Karpas-422 (cell line): ENCODE measurements around the gene CPD. TPM values are rescaled to one million over a fixed set of nuclear protein-coding genes. Genes with fewer than 3 reads are reported as not detected.
"Not testable (repeated sequence)": the region's sequence is repeated elsewhere in the genome, so short reads cannot be mapped to it uniquely, and the experiment has no call there.

Experiments
- DNase-seq: peaks from one replicate; pipeline ENCODE4 v3.0.0-alpha.2; 2015
- H2AFZ ChIP-seq: fragments of 200-600 bp; sonication (generic); 2 replicates; pipeline ENCODE4 v1.6.1; 2014; ENCODE audit warnings: antibody characterized with exemption, low read length, mixed read lengths
- H3K27ac ChIP-seq: fragments of 200-600 bp; sonication (generic); 2 replicates; pipeline ENCODE4 v1.5.1; 2014; ENCODE audit warnings: mild to moderate bottlenecking, low read length, moderate library complexity
- H3K27me3 ChIP-seq: fragments of 200-600 bp; sonication (generic); 2 replicates; pipeline ENCODE4 v1.6.1; 2014; ENCODE audit warnings: low read length, mixed read lengths
- H3K36me3 ChIP-seq: fragments of 200-600 bp; sonication (generic); 2 replicates; pipeline ENCODE4 v1.6.1; 2014; ENCODE audit warnings: low read length, mixed read lengths; ENCODE audit not compliant: insufficient read depth
- H3K4me1 ChIP-seq: fragments of 200-600 bp; sonication (generic); 2 replicates; pipeline ENCODE4 v1.6.1; 2014; ENCODE audit warnings: mild to moderate bottlenecking, low read length, mixed read lengths
- H3K4me2 ChIP-seq: fragments of 200-600 bp; sonication (generic); 2 replicates; pipeline ENCODE4 v1.6.1; 2014; ENCODE audit warnings: low read length, low read depth, mild to moderate bottlenecking; ENCODE audit not compliant: poor library complexity, severe bottlenecking
- H3K4me3 ChIP-seq: fragments of 200-600 bp; sonication (generic); 2 replicates; pipeline ENCODE4 v1.5.1; 2014; ENCODE audit warnings: mild to moderate bottlenecking, antibody characterized with exemption, low read length, mixed read lengths
- H3K79me2 ChIP-seq: fragments of 200-600 bp; sonication (generic); 2 replicates; pipeline ENCODE4 v1.6.1; 2014; ENCODE audit warnings: mild to moderate bottlenecking, low read length, mixed read lengths
- H3K9ac ChIP-seq: fragments of 200-600 bp; sonication (generic); 2 replicates; pipeline ENCODE4 v1.6.0; 2014; ENCODE audit warnings: low read length
- H3K9me2 ChIP-seq: fragments of 200-600 bp; sonication (generic), shearing (Covaris generic); replicated peaks from 2 replicates; pipeline ENCODE4 v1.6.0; 2014; ENCODE audit warnings: mild to moderate bottlenecking, low read length, moderate library complexity; ENCODE audit not compliant: insufficient read depth
- H3K9me3 ChIP-seq: fragments of 300-700, 200-600 bp; sonication (generic); 2 replicates; pipeline ENCODE4 v1.6.1; 2014; ENCODE audit warnings: low read length, mixed read lengths
- H4K20me1 ChIP-seq: fragments of 200-600 bp; sonication (generic); 2 replicates; pipeline ENCODE4 v1.6.1; 2014; ENCODE audit warnings: mild to moderate bottlenecking, antibody characterized with exemption, low read length, low read depth; ENCODE audit not compliant: insufficient read depth
- total RNA-seq: library from RNA; depleted of rRNA; stranded (reverse); fragments of >200 nt; shearing (Covaris generic); gene quantifications from 2 replicates; pipeline ENCODE4 v1.2.3, GENCODE V29; 2014; ENCODE audit warnings: low replicate concordance

Gene CPD
- total RNA-seq, 1 experiment from 2014 or later: 18.4 TPM

DNA sequence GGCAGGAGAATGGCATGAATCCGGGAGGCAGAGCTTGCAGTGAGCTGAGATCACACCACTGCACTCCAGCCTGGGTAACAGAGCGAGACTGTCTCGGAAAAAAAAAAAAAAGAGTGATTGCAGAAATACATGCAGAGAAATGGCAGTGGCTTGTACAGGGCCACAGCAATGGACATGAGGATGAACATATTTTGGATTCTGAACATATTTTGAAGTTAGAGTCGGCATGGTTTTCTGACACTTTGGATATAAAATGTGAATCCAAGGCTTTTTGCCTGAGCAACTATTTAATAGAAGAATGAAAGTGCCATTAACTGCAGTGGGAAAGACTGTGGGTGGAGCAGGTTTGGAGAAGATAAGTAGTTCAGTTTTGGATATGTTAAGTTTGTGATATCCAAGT, 35.8 kb downstream of the CPD start:
- no peaks in the 10 kb centered on the region for H3K79me2 ChIP-seq
- no peaks in the 10 kb centered on the region for H3K27me3 ChIP-seq
- H3K9me3 ChIP-seq: no peaks in the 10 kb centered on the region
- H2AFZ ChIP-seq: no peak overlapping the region
- H3K9ac ChIP-seq: no peak overlapping the region
- no peaks in the 10 kb centered on the region for H3K9me2 ChIP-seq
- no peaks in the 10 kb centered on the region for H3K36me3 ChIP-seq
- no peak overlapping the region for H3K4me2 ChIP-seq
- no peaks in the 10 kb centered on the region for H3K4me1 ChIP-seq
- no peak overlapping the region for H3K4me3 ChIP-seq
- H4K20me1 ChIP-seq: 0 out of 2 replicates have a peak, but pooled peaks cover 4% of the 10 kb centered on the region
- no peak for DNase-seq
- H3K27ac ChIP-seq: no peak overlapping the region

DNA sequence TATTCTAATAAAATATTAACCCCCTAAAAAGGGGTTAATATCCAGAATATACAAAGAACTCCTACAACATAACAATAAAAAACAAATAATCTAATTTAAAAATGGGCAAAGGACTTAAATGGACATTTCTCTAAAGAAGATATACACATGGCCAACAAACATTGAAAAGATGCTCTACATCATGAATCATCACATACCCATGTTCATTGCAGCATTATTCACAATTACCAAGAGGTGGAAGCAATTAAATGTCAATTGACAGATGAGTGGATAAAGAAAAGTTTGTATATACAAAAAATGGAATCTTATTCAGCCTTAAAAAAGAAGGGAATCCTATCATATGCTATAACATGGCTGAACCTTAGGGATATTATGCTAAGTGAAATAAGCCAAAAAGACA, 36.8 kb downstream of the CPD start:
- Histone ChIP-seq H3K4me2 (no peak overlapping the region), H3K27me3 (no peaks in the 10 kb centered on the region), H3K9me2 (no peaks in the 10 kb centered on the region), H4K20me1 (0 out of 2 replicates have a peak, but pooled peaks cover 4% of the 10 kb centered on the region), H3K79me2 (no peaks in the 10 kb centered on the region), H3K4me3 (no peak overlapping the region), H3K4me1 (no peaks in the 10 kb centered on the region), H2AFZ (no peak overlapping the region), H3K9me3 (no peaks in the 10 kb centered on the region), H3K36me3 (no peaks in the 10 kb centered on the region), H3K27ac (no peak overlapping the region), H3K9ac (no peak overlapping the region)
- no peak for DNase-seq

DNA sequence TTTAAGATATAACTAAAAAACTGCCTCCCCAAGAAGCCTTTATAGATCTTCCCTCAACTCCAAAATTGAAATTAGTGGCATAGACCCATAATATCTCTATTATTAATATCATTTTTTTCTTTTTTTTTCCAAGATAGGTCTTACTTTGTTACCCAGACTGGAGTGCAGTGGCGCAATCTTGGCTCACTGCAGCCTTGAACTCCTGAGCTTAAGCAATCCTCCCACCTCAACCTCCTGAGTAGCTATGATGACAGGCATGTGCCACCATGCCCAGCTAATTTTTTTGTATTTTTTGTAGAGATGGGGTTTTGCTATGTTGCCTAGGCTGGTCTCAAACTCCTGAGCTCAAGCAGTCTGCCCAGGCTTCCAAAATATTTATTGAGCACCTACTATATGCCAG, 39.3 kb downstream of the CPD start:
- H2AFZ ChIP-seq, H3K27ac ChIP-seq, H3K79me2 ChIP-seq, H3K4me1 ChIP-seq, H3K4me2 ChIP-seq, H3K36me3 ChIP-seq, H3K4me3 ChIP-seq, H3K9me3 ChIP-seq, H3K9me2 ChIP-seq, H3K27me3 ChIP-seq, H3K9ac ChIP-seq, H4K20me1 ChIP-seq, DNase-seq: not testable (repeated sequence)

DNA sequence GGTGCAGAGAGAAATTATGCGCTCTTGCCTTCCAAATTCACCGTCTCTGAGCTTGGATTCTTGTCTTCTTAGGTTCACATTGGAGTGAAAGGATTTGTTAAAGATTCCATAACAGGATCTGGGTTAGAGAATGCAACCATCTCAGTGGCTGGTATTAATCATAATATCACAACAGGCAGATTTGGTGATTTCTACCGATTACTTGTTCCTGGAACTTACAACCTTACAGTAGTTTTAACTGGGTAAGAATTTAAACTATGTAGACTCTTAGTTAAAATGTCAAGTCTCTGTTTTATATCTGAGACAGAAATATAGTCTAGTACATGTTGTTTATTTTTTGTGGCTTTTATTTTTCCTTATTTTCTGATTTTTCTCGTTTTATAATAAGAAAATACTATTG, 42.9 kb downstream of the CPD start:
- H3K4me1 ChIP-seq: no peaks in the 10 kb centered on the region
- no peak overlapping the region for H3K9ac ChIP-seq
- no peak overlapping the region for H3K27ac ChIP-seq
- H3K9me3 ChIP-seq: no peaks in the 10 kb centered on the region
- no peak overlapping the region for H3K4me3 ChIP-seq
- H3K4me2 ChIP-seq: no peak overlapping the region
- H3K79me2 ChIP-seq: no peaks in the 10 kb centered on the region
- no peaks in the 10 kb centered on the region for H4K20me1 ChIP-seq
- no peaks in the 10 kb centered on the region for H3K9me2 ChIP-seq
- DNase-seq: no peak
- H3K36me3 ChIP-seq: no peaks in the 10 kb centered on the region
- H3K27me3 ChIP-seq: no peaks in the 10 kb centered on the region
- no peak overlapping the region for H2AFZ ChIP-seq

DNA sequence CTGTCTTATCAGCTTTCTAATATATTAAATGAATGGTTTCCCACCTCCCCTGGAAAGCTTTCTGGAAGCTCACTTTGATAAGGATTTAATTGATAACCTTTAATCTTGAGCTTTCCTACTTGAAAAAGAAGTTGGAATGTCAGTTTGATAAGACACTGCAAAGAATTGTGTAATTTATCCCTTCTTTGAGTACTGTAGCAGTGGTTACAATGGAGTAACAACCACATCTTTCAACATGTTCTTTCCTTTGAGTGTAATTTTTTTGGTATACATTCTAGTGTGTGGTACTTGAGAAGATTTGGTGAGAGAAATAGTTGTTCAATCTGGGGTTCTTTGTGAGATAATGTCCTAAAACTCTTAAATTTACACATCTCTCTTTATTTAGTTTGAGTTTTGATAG, 43.4 kb downstream of the CPD start:
- H3K36me3 ChIP-seq: no peaks in the 10 kb centered on the region
- H3K4me2 ChIP-seq: no peak overlapping the region
- H2AFZ ChIP-seq: no peak overlapping the region
- no peak overlapping the region for H3K9ac ChIP-seq
- no peaks in the 10 kb centered on the region for H3K4me1 ChIP-seq
- H3K27ac ChIP-seq: no peak overlapping the region
- no peak for DNase-seq
- H3K9me2 ChIP-seq: no peaks in the 10 kb centered on the region
- no peaks in the 10 kb centered on the region for H3K9me3 ChIP-seq
- H4K20me1 ChIP-seq: no peaks in the 10 kb centered on the region
- no peak overlapping the region for H3K4me3 ChIP-seq
- H3K79me2 ChIP-seq: no peaks in the 10 kb centered on the region
- no peaks in the 10 kb centered on the region for H3K27me3 ChIP-seq

DNA sequence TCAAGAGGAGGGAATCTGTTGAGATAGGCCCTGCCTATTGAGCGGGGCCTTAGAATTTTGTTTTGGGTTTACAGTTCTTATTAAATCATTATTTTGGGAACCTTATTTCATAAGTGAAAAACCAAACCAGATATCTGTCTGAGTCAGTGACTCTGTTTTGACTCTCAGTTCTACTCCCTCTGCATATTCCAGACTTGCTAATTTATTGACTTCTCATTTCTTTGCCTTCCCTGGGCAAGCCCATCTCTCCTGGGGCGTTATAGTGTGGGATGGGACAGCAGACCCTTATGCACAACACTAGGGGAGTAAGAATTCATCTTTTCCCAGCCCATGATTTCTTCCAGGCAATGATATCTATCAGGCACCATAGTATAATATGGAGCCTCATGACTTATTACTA, 45.7 kb downstream of the CPD start:
- H3K36me3 ChIP-seq: no peaks in the 10 kb centered on the region
- H3K9me2 ChIP-seq: no peaks in the 10 kb centered on the region
- no peaks in the 10 kb centered on the region for H4K20me1 ChIP-seq
- no peaks in the 10 kb centered on the region for H3K9me3 ChIP-seq
- H3K4me3 ChIP-seq: no peak overlapping the region
- no peak for DNase-seq
- no peaks in the 10 kb centered on the region for H3K4me1 ChIP-seq
- H3K27ac ChIP-seq: no peak overlapping the region
- no peak overlapping the region for H2AFZ ChIP-seq
- H3K27me3 ChIP-seq: no peaks in the 10 kb centered on the region
- H3K79me2 ChIP-seq: no peaks in the 10 kb centered on the region
- no peak overlapping the region for H3K9ac ChIP-seq
- H3K4me2 ChIP-seq: no peak overlapping the region

DNA sequence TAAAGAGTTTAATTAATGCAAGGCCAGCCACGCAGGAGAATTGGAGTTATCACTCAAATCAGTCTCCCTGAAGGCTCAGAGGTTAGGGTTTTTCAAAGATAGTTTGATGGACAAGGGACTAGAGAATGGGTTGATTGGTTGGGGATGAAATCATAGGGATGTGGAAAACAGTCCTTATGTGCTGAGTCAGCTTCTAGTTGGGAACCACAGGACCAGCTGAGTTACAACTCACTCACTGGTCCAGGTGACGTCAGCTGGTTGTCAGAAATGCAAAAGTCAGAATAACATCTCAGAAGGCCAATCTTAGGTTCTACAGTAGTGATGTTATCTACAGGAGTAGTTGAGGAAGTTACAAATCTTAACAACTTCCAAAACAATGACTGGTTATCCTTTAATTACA, 47.6 kb downstream of the CPD start:
- no peaks in the 10 kb centered on the region for H3K36me3 ChIP-seq
- H3K9me2 ChIP-seq: no peaks in the 10 kb centered on the region
- DNase-seq: no peak
- H3K4me2 ChIP-seq: no peak overlapping the region
- H3K9me3 ChIP-seq: no peaks in the 10 kb centered on the region
- no peaks in the 10 kb centered on the region for H4K20me1 ChIP-seq
- H3K27me3 ChIP-seq: no peaks in the 10 kb centered on the region
- no peak overlapping the region for H3K4me3 ChIP-seq
- no peaks in the 10 kb centered on the region for H3K4me1 ChIP-seq
- H3K9ac ChIP-seq: no peak overlapping the region
- no peak overlapping the region for H3K27ac ChIP-seq
- H2AFZ ChIP-seq: no peak overlapping the region
- no peaks in the 10 kb centered on the region for H3K79me2 ChIP-seq

DNA sequence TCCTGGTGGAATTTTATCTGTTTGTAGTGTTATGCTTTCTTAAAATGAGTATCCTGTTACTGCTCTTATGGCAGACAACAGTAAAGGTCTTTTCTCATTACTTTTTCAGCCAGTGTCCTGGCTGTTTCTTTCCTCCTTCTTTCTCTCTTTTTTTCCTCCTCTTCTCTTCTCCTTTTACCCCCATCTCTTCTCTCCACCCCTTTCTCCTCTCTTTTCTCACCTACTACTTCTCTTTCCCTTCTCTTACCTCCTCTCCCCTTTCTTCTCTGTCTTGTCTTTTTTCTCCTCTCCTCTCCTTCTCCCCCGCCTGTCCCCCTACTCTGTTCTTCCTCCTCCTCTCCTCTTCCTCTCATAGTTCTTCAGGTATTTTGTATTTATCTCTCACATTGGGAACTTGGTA, 48.9 kb downstream of the CPD start:
- Histone ChIP-seq H3K9me3 (no peaks in the 10 kb centered on the region), H3K4me3 (no peak overlapping the region), H3K4me2 (no peak overlapping the region), H2AFZ (no peak overlapping the region), H3K4me1 (no peaks in the 10 kb centered on the region), H4K20me1 (no peaks in the 10 kb centered on the region), H3K27ac (no peak overlapping the region), H3K79me2 (no peaks in the 10 kb centered on the region), H3K27me3 (no peaks in the 10 kb centered on the region), H3K9ac (no peak overlapping the region), H3K9me2 (no peaks in the 10 kb centered on the region), H3K36me3 (no peaks in the 10 kb centered on the region)
- DNase-seq: no peak

DNA sequence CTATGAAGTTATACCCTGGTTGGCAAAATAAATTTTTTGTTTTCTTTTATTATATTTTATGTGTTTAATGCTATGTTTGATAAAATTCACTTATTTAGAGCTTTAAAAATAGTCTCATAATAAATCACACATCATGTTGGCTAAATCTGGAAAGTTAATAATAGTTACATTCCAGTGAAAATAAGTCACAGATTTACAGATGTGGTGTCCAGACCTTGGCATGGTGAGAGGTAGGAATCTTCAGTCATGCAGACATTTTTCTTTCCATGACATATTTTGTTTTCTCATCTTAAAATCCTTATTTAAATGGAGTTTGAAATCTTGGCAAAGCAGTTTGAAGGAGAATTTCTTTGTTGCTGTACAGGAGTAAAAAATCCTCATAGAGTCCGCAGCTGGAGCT, 50.4 kb downstream of the CPD start:
- Histone ChIP-seq H3K9me2 (no peaks in the 10 kb centered on the region), H3K27ac (no peak overlapping the region), H4K20me1 (no peaks in the 10 kb centered on the region), H3K36me3 (no peaks in the 10 kb centered on the region), H2AFZ (no peak overlapping the region), H3K79me2 (no peaks in the 10 kb centered on the region), H3K4me1 (no peaks in the 10 kb centered on the region), H3K9ac (no peak overlapping the region), H3K4me3 (no peak overlapping the region), H3K9me3 (no peaks in the 10 kb centered on the region), H3K27me3 (no peaks in the 10 kb centered on the region), H3K4me2 (no peak overlapping the region)
- no peak for DNase-seq
